Measurements from ENCODE around the gene COL25A1.

The COL25A1 gene

DNA sequence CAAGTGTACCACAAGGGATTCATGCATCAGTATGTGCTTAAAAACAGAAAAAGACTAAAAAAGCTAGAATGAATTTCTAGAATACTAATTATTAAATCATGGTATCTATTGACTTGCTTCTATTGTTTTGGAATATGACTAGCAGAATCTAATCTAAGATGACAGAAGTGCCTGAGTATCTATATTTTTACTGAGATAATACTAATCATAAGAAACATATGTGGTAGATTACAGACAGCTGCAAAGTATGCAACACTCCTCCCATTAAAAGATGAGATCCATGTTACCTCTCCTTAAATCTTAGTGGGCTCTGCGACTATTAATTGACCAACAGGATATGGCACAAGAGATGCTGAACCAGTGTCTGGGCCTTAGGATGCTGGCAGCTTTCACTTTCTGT lies 89.4 kb downstream of the COL25A1 start:
- DNase-seq = no peak

GRCh38 chr4:109211671-109212070 lies 90.8 kb downstream of the COL25A1 start:
- DNase-seq = no peak

- DNase-seq = no peak
Measured at GRCh38 chr4:109209647-109210046, 92.8 kb downstream of the COL25A1 start.

DNA sequence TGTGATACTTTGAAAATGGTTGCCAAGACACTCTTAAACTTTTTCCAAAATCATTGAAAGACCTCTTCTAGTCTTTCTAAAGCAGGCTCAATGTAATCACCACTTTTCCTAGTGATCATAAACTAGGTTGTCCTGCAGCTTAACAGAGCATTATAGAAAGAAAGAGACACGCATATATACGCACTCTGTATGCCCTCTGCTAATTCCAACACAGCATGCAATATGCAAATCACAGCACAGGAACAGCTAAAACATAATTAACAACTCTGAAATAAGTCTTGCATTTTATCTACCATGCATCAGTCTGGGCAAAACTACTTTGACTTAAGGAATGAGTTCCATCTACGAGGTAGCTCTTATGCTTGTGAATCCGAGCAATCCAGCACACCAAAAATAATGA lies 94.6 kb downstream of the COL25A1 start:
- no peak for DNase-seq

- no peak for DNase-seq
Measured at GRCh38 chr4:109207061-109207460, 95.4 kb downstream of the COL25A1 start.

GRCh38 chr4:109206620-109207019 lies 95.8 kb downstream of the COL25A1 start:
- no peak for DNase-seq

GRCh38 chr4:109205186-109205585 lies 97.3 kb downstream of the COL25A1 start:
- DNase-seq = no peak

- DNase-seq = no peak
Measured at GRCh38 chr4:109199585-109199984, 102.9 kb downstream of the COL25A1 start.

DNA sequence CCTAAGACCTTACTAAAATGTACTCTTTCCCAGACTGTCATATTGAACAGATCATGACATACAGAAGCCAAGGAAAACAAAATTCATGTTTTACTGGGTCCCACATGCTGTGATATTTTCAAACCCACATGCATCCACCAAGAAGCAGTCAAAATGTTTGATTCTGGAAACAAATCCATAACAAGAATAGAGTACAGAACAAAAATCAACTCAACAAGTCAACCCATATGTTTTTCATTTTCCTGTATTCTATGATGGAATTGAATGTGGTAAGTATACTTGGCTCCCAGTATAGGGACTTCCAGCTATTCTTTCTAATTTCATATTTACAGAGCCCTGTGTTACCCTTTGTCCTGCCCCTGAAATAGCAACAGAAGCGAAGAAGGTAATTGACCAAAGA lies 106.8 kb downstream of the COL25A1 start:
- no peak for DNase-seq

GRCh38 chr4:109191216-109191615 lies 111.2 kb downstream of the COL25A1 start:
- DNase-seq = no peak

DNA sequence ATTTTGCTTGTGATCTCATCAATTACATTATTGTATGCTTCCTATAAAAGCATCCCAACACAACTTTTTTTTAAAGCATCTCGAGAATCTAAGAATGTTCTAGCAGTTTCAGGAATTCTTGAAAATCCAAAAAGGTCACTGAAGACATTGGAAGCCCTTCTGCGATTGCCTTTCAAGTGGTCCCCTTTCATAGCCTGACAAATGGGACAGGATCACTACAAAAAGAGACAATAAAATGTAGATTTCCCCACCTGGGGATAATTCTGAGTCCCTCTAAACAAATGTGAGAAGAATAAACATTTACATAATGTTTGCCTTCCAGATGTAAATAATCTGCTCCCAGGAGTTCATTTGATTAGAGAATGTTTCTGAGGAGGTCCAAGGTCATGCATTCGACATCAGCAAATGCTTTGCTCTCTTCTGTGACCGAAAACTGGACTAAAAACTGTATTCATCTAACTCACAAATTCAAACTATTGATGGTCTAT lies 116.0 kb downstream of the COL25A1 start:
- no peak for DNase-seq

DNA sequence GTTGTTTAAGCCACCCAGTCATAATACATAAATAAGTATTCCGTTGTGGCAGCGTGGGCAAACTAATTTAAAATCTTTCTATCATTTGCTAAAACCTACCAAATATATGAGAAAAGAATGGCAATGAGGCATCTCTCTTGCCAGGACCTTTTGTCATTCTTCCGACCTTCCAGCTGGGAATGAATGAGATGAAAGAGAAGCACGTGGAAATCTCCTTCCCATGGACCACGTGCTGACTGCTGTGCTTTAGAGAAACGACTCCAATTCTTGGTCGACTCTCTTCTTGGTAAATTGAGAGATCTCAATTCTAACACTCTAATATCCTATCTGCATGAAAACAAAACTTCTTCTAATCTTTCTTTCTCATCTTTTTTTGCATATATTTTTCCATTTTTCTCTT lies 116.5 kb downstream of the COL25A1 start:
- no peak for DNase-seq

- no peak for DNase-seq
Measured at GRCh38 chr4:109185548-109185947, 116.9 kb downstream of the COL25A1 start.

DNA sequence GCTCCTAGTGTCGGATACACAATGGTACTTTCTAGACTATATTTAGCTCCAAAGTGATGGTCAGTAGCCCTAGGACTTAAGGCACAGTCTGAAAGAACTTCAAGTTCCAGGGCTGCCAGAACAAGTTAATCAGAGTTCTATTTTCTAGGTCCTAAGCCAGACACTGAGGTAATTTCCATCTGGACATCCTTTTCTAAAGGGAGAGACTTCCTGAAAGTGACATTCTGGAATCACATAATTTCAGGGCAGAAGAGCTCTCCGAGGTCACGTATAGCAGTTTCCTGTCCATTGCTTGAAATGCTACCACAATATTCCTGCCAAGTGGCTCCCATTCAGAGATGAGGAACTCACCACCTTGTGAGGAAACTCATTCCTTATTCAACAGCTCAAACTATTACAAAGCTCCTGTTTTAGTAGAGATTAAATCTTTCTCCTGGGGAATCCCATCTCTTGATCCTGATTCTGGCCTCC lies 117.9 kb downstream of the COL25A1 start:
- no peak for DNase-seq

DNA sequence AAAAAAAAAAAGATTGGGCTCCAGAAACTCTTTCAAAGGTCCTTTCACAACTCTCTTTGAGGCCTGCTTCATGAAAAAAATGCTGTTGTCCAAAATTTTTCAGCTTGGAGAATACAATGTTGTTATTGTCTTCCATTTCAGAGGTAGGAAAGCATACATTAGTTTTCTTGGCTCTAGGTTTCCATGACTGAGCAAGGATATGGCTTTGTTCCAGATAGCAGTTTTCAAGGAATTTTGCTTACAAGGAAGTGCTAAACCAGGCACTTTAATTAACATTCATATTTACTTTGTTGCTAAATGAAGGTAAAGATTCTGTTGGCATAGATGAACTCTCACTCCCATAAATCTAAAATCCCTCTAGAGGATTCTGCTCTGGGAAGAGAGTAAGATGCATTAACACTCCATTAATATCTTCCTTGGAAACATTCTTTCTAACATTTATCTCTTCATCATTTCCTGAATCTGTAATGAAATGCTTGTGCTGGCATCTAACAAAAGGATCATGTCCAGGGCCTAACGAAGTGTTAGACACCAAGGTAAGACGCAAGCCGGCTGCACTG lies 118.4 kb downstream of the COL25A1 start:
- DNase-seq = no peak

DNA sequence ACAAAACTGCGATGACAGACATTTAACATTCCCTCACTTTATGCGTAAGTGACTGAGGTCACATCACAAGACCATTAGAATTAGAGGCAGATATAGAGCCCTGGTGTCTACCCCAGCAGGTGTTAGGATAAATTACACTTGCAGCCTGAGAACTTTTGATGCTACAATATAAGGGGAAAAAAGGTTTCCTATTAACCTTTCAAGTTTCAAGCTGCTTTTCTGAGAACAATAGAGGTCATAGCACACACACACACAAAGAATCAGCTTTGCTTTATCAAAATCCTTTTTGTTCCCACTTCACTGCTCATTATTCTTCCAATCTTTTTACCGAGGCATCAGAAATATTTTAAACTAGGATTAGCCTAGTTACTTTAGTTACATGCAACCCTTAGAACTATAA lies 119.8 kb downstream of the COL25A1 start:
- DNase-seq = no peak

DNA sequence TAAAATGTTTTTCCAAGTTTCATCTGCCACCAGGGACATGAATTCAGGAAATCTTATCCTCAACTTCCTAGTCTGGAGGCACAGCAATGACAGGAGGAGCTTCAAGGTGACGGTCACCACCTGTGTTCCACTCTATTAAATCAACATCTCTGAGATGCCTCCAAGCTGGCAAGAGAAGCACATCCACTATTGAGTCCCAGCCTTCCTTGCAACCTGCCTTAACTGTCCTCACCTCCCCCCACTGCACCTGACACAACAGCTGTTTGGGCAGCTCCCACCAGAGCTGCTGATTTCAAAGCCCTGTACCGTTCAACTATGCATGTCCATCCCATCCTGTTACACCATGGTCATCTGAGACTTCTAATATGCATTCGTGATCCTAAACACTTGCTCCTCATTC lies 123.4 kb downstream of the COL25A1 start:
- no peak for DNase-seq

DNA sequence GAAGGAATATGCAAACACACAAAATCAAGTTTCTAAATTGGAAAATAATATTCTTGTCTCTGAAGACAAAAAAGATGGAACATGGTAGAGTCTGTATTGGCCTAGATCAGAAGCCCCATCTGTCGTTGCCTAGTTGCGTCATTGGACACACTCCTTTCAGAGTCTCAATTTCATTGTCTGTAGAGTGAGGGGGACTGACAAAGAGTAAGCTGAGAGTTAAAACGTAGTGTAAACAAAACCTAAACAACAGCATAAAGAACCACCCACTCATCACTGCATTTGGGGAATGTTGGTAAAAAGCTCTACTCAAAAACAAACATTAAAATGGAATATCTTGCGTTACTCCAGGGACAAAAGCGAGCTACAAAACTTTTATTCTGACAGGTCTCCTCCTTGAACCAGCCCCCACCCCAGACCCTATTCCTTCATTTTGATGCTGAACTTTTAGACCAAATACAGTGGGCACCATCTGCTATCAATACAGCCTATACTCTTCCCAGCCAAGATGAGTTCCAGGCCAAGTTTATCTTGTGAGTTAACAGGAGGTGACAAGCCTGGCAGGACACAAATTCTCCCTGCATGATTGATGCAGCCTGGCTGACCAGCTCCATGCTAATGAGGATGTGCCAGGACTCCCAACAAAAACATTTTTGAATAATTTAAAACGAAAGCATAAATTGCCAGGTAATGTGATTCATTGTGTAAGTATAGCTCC lies 125.2 kb downstream of the COL25A1 start:
- no peak for DNase-seq

GRCh38 chr4:109174224-109174953 lies 128.1 kb downstream of the COL25A1 start:
- no peak for DNase-seq

DNA sequence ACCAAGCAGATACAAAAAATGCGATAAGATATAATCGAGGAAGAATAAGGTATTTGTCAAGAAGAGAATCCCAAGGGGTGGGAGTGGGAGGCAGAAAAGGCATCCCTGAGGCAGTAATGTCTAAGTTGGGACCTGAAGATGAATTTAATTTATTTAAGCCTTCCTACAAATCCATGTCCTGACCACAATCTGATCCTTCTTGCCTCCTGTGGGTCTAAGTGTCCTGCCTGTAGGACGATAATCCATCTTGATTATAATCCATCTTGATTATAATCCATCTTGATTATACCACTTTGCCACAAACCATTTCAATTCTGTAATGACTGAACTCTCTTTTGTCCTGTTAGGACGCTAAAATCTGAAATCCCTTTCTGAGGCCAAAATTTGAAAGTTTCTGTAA lies 130.2 kb downstream of the COL25A1 start:
- DNase-seq = no peak

DNA sequence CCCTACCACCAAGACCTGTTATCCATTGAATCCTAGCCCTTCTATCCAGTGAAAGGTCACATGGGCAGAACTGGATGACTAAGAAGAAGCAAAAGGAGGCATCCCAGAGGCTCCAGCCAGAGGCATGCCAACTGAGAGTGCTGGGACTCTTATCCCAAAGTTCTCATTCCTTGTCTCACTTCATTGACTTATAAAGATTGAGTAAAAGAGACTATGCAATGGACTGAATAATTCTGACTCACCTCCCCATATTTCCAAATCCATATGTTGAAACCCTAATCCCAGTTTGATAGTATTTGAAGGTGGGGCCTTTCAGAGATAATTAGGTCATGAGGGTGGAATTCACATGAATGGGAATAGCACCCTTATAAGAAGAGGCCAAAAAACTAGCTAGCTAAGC lies 131.4 kb downstream of the COL25A1 start:
- DNase-seq = no peak

DNA sequence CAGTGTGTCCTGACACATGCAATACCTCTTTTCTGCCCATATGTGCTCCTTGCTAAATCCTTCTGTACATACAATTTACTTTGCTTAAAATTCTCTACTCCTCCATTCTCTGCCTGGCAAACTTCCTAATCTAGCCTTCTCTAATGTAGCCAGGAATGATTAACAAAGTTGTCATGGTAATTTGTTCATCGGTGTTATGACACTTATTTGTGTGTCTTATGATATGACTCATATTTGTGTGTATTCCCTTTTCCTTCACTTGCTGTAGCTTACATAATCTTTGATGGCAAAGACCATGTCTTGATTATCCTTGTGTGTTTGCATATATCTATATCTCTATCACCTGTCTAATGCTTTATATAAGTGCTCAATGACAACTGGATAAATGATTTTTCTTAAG lies 133.3 kb downstream of the COL25A1 start:
- DNase-seq = no peak

DNA sequence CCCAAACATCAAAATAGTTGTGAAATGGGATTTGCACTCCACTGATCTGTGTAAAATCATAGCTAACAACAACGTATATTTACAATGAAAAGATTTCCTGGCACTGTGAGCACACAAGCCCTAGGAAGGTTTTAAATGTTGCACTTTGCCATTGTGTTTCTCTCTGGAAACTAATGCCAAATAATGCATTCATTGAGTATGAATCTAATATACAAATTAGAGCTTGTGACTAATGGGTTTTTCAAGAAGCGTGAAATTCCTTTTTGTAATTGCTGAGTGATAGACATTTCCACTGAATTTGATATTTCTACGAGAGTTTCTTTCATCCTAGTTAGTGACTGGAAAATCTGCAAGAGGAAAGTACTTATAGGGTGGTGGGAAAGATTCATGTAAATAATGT lies 135.9 kb downstream of the COL25A1 start:
- DNase-seq = no peak

- no peak for DNase-seq
Measured at GRCh38 chr4:109166126-109166525, 136.3 kb downstream of the COL25A1 start.
